Astrocyte (in vitro differentiated cells and primary cell): ENCODE results near the gene LRRTM4. TPM values are rescaled to one million over a fixed set of nuclear protein-coding genes. Genes with fewer than 3 reads are reported as not detected.

Experiments
- DNase-seq: peaks from one replicate; pipeline ENCODE4 v3.0.0-alpha.2; 2010; ENCODE audit warnings: low read depth
- FAIRE-seq: peaks from 2 replicates; lab custom pipeline; 2011; peaks lifted over from hg19 to GRCh38; lab: Jason Lieb, UNC
- H2AFZ ChIP-seq: 2 replicates; pipeline ENCODE4 v1.6.0; 2012; ENCODE audit warnings: low read depth, low read length, inconsistent platforms
- H3K27ac ChIP-seq: 2 replicates; pipeline ENCODE4 v1.5.1; 2011; ENCODE audit warnings: low read depth, low read length, inconsistent platforms
- H3K27me3 ChIP-seq: 2 replicates; pipeline ENCODE4 v1.6.0; 2011; ENCODE audit warnings: low read length, inconsistent platforms; ENCODE audit not compliant: insufficient read depth
- H3K36me3 ChIP-seq: 2 replicates; pipeline ENCODE4 v1.5.1; 2011; ENCODE audit warnings: low read length, inconsistent platforms; ENCODE audit not compliant: insufficient read depth
- H3K4me1 ChIP-seq: 2 replicates; pipeline ENCODE4 v1.5.1; 2011; ENCODE audit warnings: low read length, inconsistent platforms; ENCODE audit not compliant: insufficient read depth
- H3K4me2 ChIP-seq: 2 replicates; pipeline ENCODE4 v1.6.0; 2012; ENCODE audit warnings: low read length, inconsistent platforms
- H3K4me3 ChIP-seq: 2 replicates; pipeline ENCODE4 v1.5.1; 2011; ENCODE audit warnings: low read depth, mild to moderate bottlenecking, low read length, inconsistent platforms; ENCODE audit not compliant: insufficient read depth
- H3K79me2 ChIP-seq: 2 replicates; pipeline ENCODE4 v1.6.0; 2012; ENCODE audit warnings: mild to moderate bottlenecking, low read length, inconsistent platforms; ENCODE audit not compliant: insufficient read depth
- H3K9ac ChIP-seq: 2 replicates; pipeline ENCODE4 v1.6.0; 2012; ENCODE audit warnings: mild to moderate bottlenecking, low read length, inconsistent platforms
- H3K9me3 ChIP-seq: 2 replicates; pipeline ENCODE4 v1.5.1; 2012; ENCODE audit warnings: low read depth, mild to moderate bottlenecking, low read length, inconsistent platforms; ENCODE audit not compliant: insufficient read depth
- H4K20me1 ChIP-seq: 2 replicates; pipeline ENCODE4 v1.6.0; 2012; ENCODE audit warnings: low read length, inconsistent platforms; ENCODE audit not compliant: insufficient read depth
- H3K27ac Mint-ChIP-seq: one replicate; pipeline ENCODE4 v1.8.0; 2021; ENCODE audit warnings: mild to moderate bottlenecking, mixed read lengths; ENCODE audit not compliant: unreplicated experiment
- H3K27me3 Mint-ChIP-seq: one replicate; pipeline ENCODE4 v1.8.0; 2021; ENCODE audit warnings: low read depth, mixed read lengths; ENCODE audit not compliant: unreplicated experiment
- H3K36me3 Mint-ChIP-seq: one replicate; pipeline ENCODE4 v1.8.0; 2021; ENCODE audit warnings: low read depth, mixed read lengths; ENCODE audit not compliant: unreplicated experiment
- H3K4me1 Mint-ChIP-seq: one replicate; pipeline ENCODE4 v1.8.0; 2021; ENCODE audit warnings: low read depth, mixed read lengths; ENCODE audit not compliant: unreplicated experiment
- H3K4me3 Mint-ChIP-seq: one replicate; pipeline ENCODE4 v1.8.0; 2021; ENCODE audit warnings: mild to moderate bottlenecking, moderate library complexity, mixed read lengths; ENCODE audit not compliant: unreplicated experiment
- H3K9me3 Mint-ChIP-seq: one replicate; pipeline ENCODE4 v1.8.0; 2021; ENCODE audit warnings: mild to moderate bottlenecking, mixed read lengths; ENCODE audit not compliant: unreplicated experiment
- CTCF ChIP-seq: IDR thresholded peaks from 2 replicates; pipeline ENCODE4 v1.5.1; 2011; ENCODE audit warnings: low read depth, mild to moderate bottlenecking, inconsistent platforms, low read length, moderate library complexity; ENCODE audit not compliant: insufficient read depth
- EZH2 ChIP-seq: IDR thresholded peaks from 2 replicates; pipeline ENCODE4 v1.6.1; 2012; ENCODE audit warnings: mild to moderate bottlenecking, low read length, inconsistent platforms; ENCODE audit not compliant: insufficient read depth
- total RNA-seq: library from RNA; stranded (reverse); gene quantifications from 2 replicates; pipeline ENCODE4 v1.2.1, GENCODE V29; 2021

Gene LRRTM4
- total RNA-seq, 1 donor from 2014 or later, result 0.59 TPM

GRCh38 chr2:76958749-76959148 lies 563.4 kb downstream of the LRRTM4 start:
- H3K4me3 Mint-ChIP-seq, result no peak overlapping the region
- no peaks in the 10 kb centered on the region for H3K27me3 ChIP-seq
- no peak overlapping the region for H3K27ac Mint-ChIP-seq
- FAIRE-seq (no peak), DNase-seq (no peak)
- H4K20me1 ChIP-seq, result no peaks in the 10 kb centered on the region
- H2AFZ ChIP-seq, result no peak overlapping the region
- H3K4me2 ChIP-seq, result no peak overlapping the region
- H3K4me1 Mint-ChIP-seq, result no peaks in the 10 kb centered on the region
- no peaks in the 10 kb centered on the region for H3K9me3 Mint-ChIP-seq
- H3K27ac ChIP-seq, result no peak overlapping the region
- no peaks in the 10 kb centered on the region for H3K79me2 ChIP-seq
- no peaks in the 10 kb centered on the region for H3K36me3 ChIP-seq
- H3K4me1 ChIP-seq, result no peaks in the 10 kb centered on the region
- H3K36me3 Mint-ChIP-seq, result no peaks in the 10 kb centered on the region
- TF ChIP-seq CTCF (no peak), EZH2 (no peak)
- no peak overlapping the region for H3K9ac ChIP-seq
- no peak overlapping the region for H3K4me3 ChIP-seq
- H3K9me3 ChIP-seq, result no peaks in the 10 kb centered on the region
- H3K27me3 Mint-ChIP-seq, result no peaks in the 10 kb centered on the region

GRCh38 chr2:76953733-76954347 lies 568.3 kb downstream of the LRRTM4 start:
- H3K9me3 ChIP-seq, result no peaks in the 10 kb centered on the region
- H3K36me3 ChIP-seq, result no peaks in the 10 kb centered on the region
- H3K9ac ChIP-seq, result no peak overlapping the region
- Mint-ChIP-seq H3K27ac (no peak overlapping the region), H3K36me3 (no peaks in the 10 kb centered on the region), H3K4me3 (no peak overlapping the region), H3K27me3 (no peaks in the 10 kb centered on the region), H3K4me1 (peaks cover 10% of the 10 kb centered on the region), H3K9me3 (no peaks in the 10 kb centered on the region)
- H3K4me2 ChIP-seq, result no peak overlapping the region
- peak; percentile 2 for DNase-seq
- TF ChIP-seq CTCF (peak; percentile 63), EZH2 (no peak)
- H3K27ac ChIP-seq, result no peak overlapping the region
- no peaks in the 10 kb centered on the region for H4K20me1 ChIP-seq
- H3K4me3 ChIP-seq, result no peak overlapping the region
- H2AFZ ChIP-seq, result no peak overlapping the region
- H3K27me3 ChIP-seq, result no peaks in the 10 kb centered on the region
- no peak for FAIRE-seq
- H3K79me2 ChIP-seq, result no peaks in the 10 kb centered on the region
- no peaks in the 10 kb centered on the region for H3K4me1 ChIP-seq

GRCh38 chr2:76946631-76947145 lies 575.5 kb downstream of the LRRTM4 start:
- no peak for TF ChIP-seq EZH2
- TF ChIP-seq CTCF, result no peak
- no peak overlapping the region for H3K4me3 ChIP-seq

More at GRCh38 chr2:76946631-76947145, 575.5 kb downstream of the LRRTM4 start:
- Mint-ChIP-seq H3K36me3 (no peaks in the 10 kb centered on the region), H3K27ac (no peak overlapping the region), H3K4me3 (no peak overlapping the region), H3K4me1 (peaks cover 15% of the 10 kb centered on the region), H3K9me3 (no peaks in the 10 kb centered on the region), H3K27me3 (no peaks in the 10 kb centered on the region)
- H4K20me1 ChIP-seq, result no peaks in the 10 kb centered on the region
- H3K9ac ChIP-seq, result no peak overlapping the region
- H3K36me3 ChIP-seq, result no peaks in the 10 kb centered on the region
- FAIRE-seq, result no peak
- H3K4me1 ChIP-seq, result no peaks in the 10 kb centered on the region
- no peak overlapping the region for H2AFZ ChIP-seq
- H3K27me3 ChIP-seq, result no peaks in the 10 kb centered on the region
- no peak overlapping the region for H3K4me2 ChIP-seq
- no peak overlapping the region for H3K27ac ChIP-seq
- H3K9me3 ChIP-seq, result no peaks in the 10 kb centered on the region
- no peak for DNase-seq
- no peaks in the 10 kb centered on the region for H3K79me2 ChIP-seq
